Stimulated activated CD8-positive, alpha-beta memory T cell treated with anti-CD3 and anti-CD28 coated beads, Interleukin-4, amount 100 ng/mL, for 48 hours (primary cell): ENCODE data around the gene DPYD.

Experiments
- DNase-seq: peaks from one replicate; pipeline ENCODE4 v3.0.0-alpha.2; 2020

The DPYD gene

GRCh38 chr1:97680894-97681293 lies 239.9 kb downstream of the DPYD start:
- DNase-seq: no peak

- no peak for DNase-seq
Measured at GRCh38 chr1:97680470-97680869, 240.4 kb downstream of the DPYD start.

- no peak for DNase-seq
Measured at GRCh38 chr1:97677702-97678101, 243.1 kb downstream of the DPYD start.

GRCh38 chr1:97674517-97674916 lies 246.3 kb downstream of the DPYD start:
- DNase-seq: no peak

GRCh38 chr1:97668945-97669344 lies 251.9 kb downstream of the DPYD start:
- DNase-seq: no peak

- no peak for DNase-seq
Measured at GRCh38 chr1:97660431-97661105, 260.3 kb downstream of the DPYD start.

- DNase-seq: no peak
Measured at GRCh38 chr1:97654876-97655585, 265.8 kb downstream of the DPYD start.

GRCh38 chr1:97651250-97651649 lies 269.6 kb downstream of the DPYD start:
- DNase-seq: no peak

- no peak for DNase-seq
Measured at GRCh38 chr1:97649591-97649990, 271.2 kb downstream of the DPYD start.

- DNase-seq: no peak
Measured at GRCh38 chr1:97647776-97648175, 273.1 kb downstream of the DPYD start.

- DNase-seq: no peak
Measured at GRCh38 chr1:97646071-97646470, 274.8 kb downstream of the DPYD start.

GRCh38 chr1:97640677-97641076 lies 280.2 kb downstream of the DPYD start:
- no peak for DNase-seq

- DNase-seq: no peak
Measured at GRCh38 chr1:97636941-97637340, 283.9 kb downstream of the DPYD start.

- DNase-seq: no peak
Measured at GRCh38 chr1:97634758-97635157, 286.1 kb downstream of the DPYD start.

- DNase-seq: no peak
Measured at GRCh38 chr1:97632776-97633175, 288.1 kb downstream of the DPYD start.

GRCh38 chr1:97632075-97632474 lies 288.8 kb downstream of the DPYD start:
- no peak for DNase-seq

- no peak for DNase-seq
Measured at GRCh38 chr1:97630948-97631347, 289.9 kb downstream of the DPYD start.

GRCh38 chr1:97630281-97630680 lies 290.6 kb downstream of the DPYD start:
- DNase-seq: no peak

GRCh38 chr1:97623220-97623619 lies 297.6 kb downstream of the DPYD start:
- no peak for DNase-seq

GRCh38 chr1:97621955-97622354 lies 298.9 kb downstream of the DPYD start:
- DNase-seq: no peak

- no peak for DNase-seq
Measured at GRCh38 chr1:97619706-97620105, 301.1 kb downstream of the DPYD start.

GRCh38 chr1:97610748-97611147 lies 310.1 kb downstream of the DPYD start:
- DNase-seq: no peak

GRCh38 chr1:97610102-97610501 lies 310.7 kb downstream of the DPYD start:
- DNase-seq: no peak

GRCh38 chr1:97608272-97608671 lies 312.6 kb downstream of the DPYD start:
- DNase-seq: no peak

- no peak for DNase-seq
Measured at GRCh38 chr1:97603776-97604175, 317.1 kb downstream of the DPYD start.
